SK-N-SH treated with all-trans-retinoic acid at 6 μM for 48 hours (cell line): ENCODE results near the gene PDK1.

ENCODE experiments used
- ARNTL ChIP-seq: fragments of 450-650 bp; formaldehyde crosslinking; IDR thresholded peaks from 2 replicates; pipeline ENCODE4 v1.5.0; 2020; ENCODE audit warnings: low read depth, mild to moderate bottlenecking, moderate library complexity, borderline replicate concordance
- BACH2 ChIP-seq: fragments of 250-450 bp; sonication (Bioruptor Pico); IDR thresholded peaks from 2 replicates; pipeline ENCODE4 v1.9.0; 2021; ENCODE audit warnings: mild to moderate bottlenecking, borderline replicate concordance
- CREB5 ChIP-seq: fragments of 250-450 bp; sonication (Bioruptor Pico); IDR thresholded peaks from 2 replicates; pipeline ENCODE4 v1.5.1; 2020; ENCODE audit warnings: low read depth, mild to moderate bottlenecking, moderate library complexity
- CSDC2 ChIP-seq: fragments of 250-450 bp; sonication (Bioruptor Pico); IDR thresholded peaks from 2 replicates; pipeline ENCODE4 v1.5.0; 2020; ENCODE audit warnings: mild to moderate bottlenecking, moderate library complexity
- GLIS3 ChIP-seq: fragments of 250-450 bp; sonication (Bioruptor Pico); IDR thresholded peaks from 2 replicates; pipeline ENCODE4 v1.5.0; 2020; ENCODE audit warnings: mild to moderate bottlenecking, moderate library complexity
- ISL1 ChIP-seq: fragments of 250-450 bp; sonication (Bioruptor Pico); IDR thresholded peaks from 2 replicates; pipeline ENCODE4 v2.1.2; 2022; ENCODE audit warnings: mild to moderate bottlenecking, moderate library complexity
- OSR1 ChIP-seq: fragments of 250-450 bp; sonication (Bioruptor Pico); IDR thresholded peaks from 2 replicates; pipeline ENCODE4 v1.8.0; 2022; ENCODE audit warnings: moderate library complexity, mild to moderate bottlenecking, inconsistent platforms
- PATZ1 ChIP-seq: fragments of 250-450 bp; sonication (Bioruptor Pico); IDR thresholded peaks from 2 replicates; pipeline ENCODE4 v1.8.0; 2020; ENCODE audit warnings: mild to moderate bottlenecking, moderate library complexity, borderline replicate concordance
- RARB ChIP-seq: fragments of 250-450 bp; sonication (Bioruptor Pico); IDR thresholded peaks from 2 replicates; pipeline ENCODE4 v1.8.0; 2021; ENCODE audit warnings: mild to moderate bottlenecking, moderate library complexity
- SNAI2 ChIP-seq: fragments of 250-450 bp; sonication (Bioruptor Pico); IDR thresholded peaks from 2 replicates; pipeline ENCODE4 v1.5.0; 2020; ENCODE audit warnings: mild to moderate bottlenecking, moderate library complexity
- TCF4 ChIP-seq: fragments of 250-450 bp; sonication (Bioruptor Pico); IDR thresholded peaks from 2 replicates; pipeline ENCODE4 v1.8.0; 2021; ENCODE audit warnings: mild to moderate bottlenecking, moderate library complexity, borderline replicate concordance
- ZFP3 ChIP-seq: fragments of 250-450 bp; sonication (Bioruptor Pico); IDR thresholded peaks from 2 replicates; pipeline ENCODE4 v1.5.0; 2020; ENCODE audit warnings: mild to moderate bottlenecking, moderate library complexity
- ZFP30 ChIP-seq: fragments of 450-650 bp; formaldehyde crosslinking; IDR thresholded peaks from 2 replicates; pipeline ENCODE4 v1.5.0; 2022; ENCODE audit warnings: mild to moderate bottlenecking, moderate library complexity
- ZNF70 ChIP-seq: fragments of 450-650 bp; formaldehyde crosslinking; IDR thresholded peaks from 2 replicates; pipeline ENCODE4 v1.5.0; 2020; ENCODE audit warnings: mild to moderate bottlenecking, moderate library complexity

- no peak for TF ChIP-seq ZNF70 (CRISPR knock-in tag)
- no peak for TF ChIP-seq ARNTL (CRISPR knock-in tag)
- TF ChIP-seq SNAI2 = no peak
- no peak for TF ChIP-seq CREB5 (CRISPR knock-in tag)
- no peak for TF ChIP-seq ZFP30 (CRISPR knock-in tag)
- TF ChIP-seq BACH2 (CRISPR knock-in tag) = no peak
- no peak for TF ChIP-seq GLIS3
- no peak for TF ChIP-seq PATZ1 (CRISPR knock-in tag)
- no peak for TF ChIP-seq CSDC2 (CRISPR knock-in tag)
- TF ChIP-seq TCF4 (CRISPR knock-in tag) = no peak
- no peak for TF ChIP-seq OSR1
- TF ChIP-seq ISL1 (CRISPR knock-in tag) = no peak
- TF ChIP-seq RARB (CRISPR knock-in tag) = no peak
- no peak for TF ChIP-seq ZFP3 (CRISPR knock-in tag)
Measured at GRCh38 chr2:172549131-172549530, 6.8 kb upstream of the PDK1 start.
